Activated CD8-positive, alpha-beta T cell treated with anti-CD3 and anti-CD28 coated beads for 36 hours (primary cell): Measurements from ENCODE around the gene HLA-DQB1. TPM values are rescaled to one million over a fixed set of nuclear protein-coding genes. Genes with fewer than 3 reads are reported as not detected.
"Not testable (repeated sequence)": the region's sequence is repeated elsewhere in the genome, so short reads cannot be mapped to it uniquely, and the experiment has no call there.

Experiments used
- ATAC-seq: fragments of 200-7000 bp; cut with Tn5 transposase; one replicate; pipeline ENCODE4 v1.10.0; 2021; ENCODE audit warnings: mild to moderate bottlenecking, moderate library complexity
- CTCF ChIA-PET: fragments of 350-600 bp; sonication (Branson Sonifier 250); formaldehyde crosslinking; loops from one replicate; lab custom pipeline; 2021; ENCODE audit warnings: antibody characterized with exemption; lab: Charles Lee
- POLR2A ChIA-PET: fragments of 350-600 bp; sonication (Branson Sonifier 250); formaldehyde crosslinking; loops from one replicate; lab custom pipeline; 2021; ENCODE audit warnings: antibody characterized with exemption; lab: Charles Lee
- DNase-seq: peaks from one replicate; pipeline ENCODE4 v3.0.0-alpha.2; 2020
- H3K27ac Mint-ChIP-seq: one replicate; pipeline ENCODE4 v1.8.0; 2021; ENCODE audit warnings: mild to moderate bottlenecking, mixed read lengths
- H3K27me3 Mint-ChIP-seq: one replicate; pipeline ENCODE4 v1.8.0; 2021; ENCODE audit warnings: mixed read lengths
- H3K36me3 Mint-ChIP-seq: one replicate; pipeline ENCODE4 v1.8.0; 2021; ENCODE audit warnings: low read depth, mixed read lengths
- H3K4me1 Mint-ChIP-seq: one replicate; pipeline ENCODE4 v1.8.0; 2021; ENCODE audit warnings: low read depth, mixed read lengths
- H3K4me3 Mint-ChIP-seq: one replicate; pipeline ENCODE4 v1.8.0; 2021; ENCODE audit warnings: mild to moderate bottlenecking, moderate library complexity, mixed read lengths
- H3K9me3 Mint-ChIP-seq: one replicate; pipeline ENCODE4 v1.8.0; 2021; ENCODE audit warnings: mixed read lengths
- CTCF ChIP-seq: fragments of 200-600 bp; IDR thresholded peaks from one replicate; pipeline ENCODE4 v1.8.0; 2022; ENCODE audit warnings: antibody characterized with exemption, mild to moderate bottlenecking
- intact Hi-C: fragments of 100-400 bp; cut with micrococcal nuclease; formaldehyde crosslinking; loops from one replicate; pipeline ENCODE4 v1.10.0; 2022
- total RNA-seq, 2 experiments: library from RNA; stranded (reverse); gene quantifications; one replicate each; pipeline ENCODE4 v1.2.3, GENCODE V29; 2021

HLA-DQB1 gene
- total RNA-seq, 2 experiments from 2014 or later: 5.3 to 6.9 TPM

- no peak for TF ChIP-seq CTCF
- DNase-seq: peak; percentile 5
- peak within 1 kb of the TSS; percentile 22 for H3K4me3 Mint-ChIP-seq
- H3K27me3 Mint-ChIP-seq: peaks cover 13% of the 10 kb centered on the region
- H3K4me1 Mint-ChIP-seq: peaks cover 14% of the 10 kb centered on the region
- POLR2A ChIA-PET: no interaction called here
- intact Hi-C loops: no loop called here
- no peaks in the 10 kb centered on the region for H3K9me3 Mint-ChIP-seq
- H3K36me3 Mint-ChIP-seq: no peaks in the 10 kb centered on the region
- ATAC-seq: peak; percentile 66
- CTCF ChIA-PET: no interaction called here
- H3K27ac Mint-ChIP-seq: peak within 1 kb of the TSS; percentile 32
These were observed 29.1 kb downstream of the HLA-DQB1 start, which contains the start of gene HLA-DQA1 for GRCh38 chr6:32637219-32637880. Gene HLA-DQA1 (plus strand): TSS chr6:32637406. CDS start chr6:32637459, 53 bp downstream.

- no peak for ATAC-seq
- Mint-ChIP-seq H3K4me3 (no peak overlapping the region), H3K4me1 (peaks cover 7% of the 10 kb centered on the region)
These were observed 30.8 kb downstream of the HLA-DQB1 start for GRCh38 chr6:32635526-32636123.

GRCh38 chr6:32629793-32630192 lies 36.7 kb downstream of the HLA-DQB1 start:
- H3K27me3 Mint-ChIP-seq: not testable (repeated sequence)

More at GRCh38 chr6:32635526-32636123, 30.8 kb downstream of the HLA-DQB1 start:
- no peak for DNase-seq
- Mint-ChIP-seq H3K36me3 (no peaks in the 10 kb centered on the region), H3K27ac (no peak overlapping the region), H3K9me3 (no peaks in the 10 kb centered on the region), H3K27me3 (peaks cover 13% of the 10 kb centered on the region)
- intact Hi-C loops: no loop called here
- no peak for TF ChIP-seq CTCF
- ChIA-PET CTCF (interaction anchor here (0.9 kb wide), 1 partner anchor 152 kb away, joined by 3 read pairs; no protein-coding TSS in a partner anchor), POLR2A (interaction anchor here (0.8 kb wide), 1 partner anchor 10 kb away, joined by 3 read pairs; no protein-coding TSS in a partner anchor)

GRCh38 chr6:32627831-32628230 lies 38.6 kb downstream of the HLA-DQB1 start:
- CTCF ChIA-PET: interaction anchor here (0.6 to 0.7 kb wide), 2 partner anchors 214 to 669 kb away, joined by 3 read pairs; partner anchors contain the start of gene SKIC2
- no peak overlapping the region for H3K4me3 Mint-ChIP-seq
- ATAC-seq (no peak), DNase-seq (peak; percentile 53)
- no peaks in the 10 kb centered on the region for H3K36me3 Mint-ChIP-seq
- POLR2A ChIA-PET: no interaction called here
- peaks cover 25% of the 10 kb centered on the region for H3K4me1 Mint-ChIP-seq
- H3K9me3 Mint-ChIP-seq: no peaks in the 10 kb centered on the region
- peak overlapping the region; percentile 34 for H3K27ac Mint-ChIP-seq
- intact Hi-C loops: no loop called here
- no peaks in the 10 kb centered on the region for H3K27me3 Mint-ChIP-seq
- no peak for TF ChIP-seq CTCF

More at GRCh38 chr6:32629793-32630192, 36.7 kb downstream of the HLA-DQB1 start:
- POLR2A ChIA-PET, H3K27ac Mint-ChIP-seq, ATAC-seq, CTCF ChIA-PET, H3K9me3 Mint-ChIP-seq, DNase-seq, H3K4me3 Mint-ChIP-seq, intact Hi-C loops, H3K36me3 Mint-ChIP-seq: not testable (repeated sequence)
- peaks cover 15% of the 10 kb centered on the region for H3K4me1 Mint-ChIP-seq

- no peak for TF ChIP-seq CTCF
- Mint-ChIP-seq H3K36me3 (no peaks in the 10 kb centered on the region), H3K4me3 (no peak overlapping the region), H3K4me1 (peaks cover 31% of the 10 kb centered on the region), H3K9me3 (no peaks in the 10 kb centered on the region), H3K27ac (no peak overlapping the region), H3K27me3 (no peaks in the 10 kb centered on the region)
- DNase-seq (no peak), ATAC-seq (no peak)
- ChIA-PET CTCF (no interaction called here), POLR2A (no interaction called here)
- intact Hi-C loops: no loop called here
These were observed 39.2 kb downstream of the HLA-DQB1 start for GRCh38 chr6:32627249-32627648.
